ENCODE results near the gene HIPK2.

Gene HIPK2

GRCh38 chr7:139521439-139521838, 256.4 kb downstream of the HIPK2 start:
- H3K4me1 ChIP-seq (ENCODE audit: insufficient read depth, low read length) = no peaks in the 10 kb centered on the region
- H3K27ac ChIP-seq (ENCODE audit: low read length) = no peak overlapping the region

DNA sequence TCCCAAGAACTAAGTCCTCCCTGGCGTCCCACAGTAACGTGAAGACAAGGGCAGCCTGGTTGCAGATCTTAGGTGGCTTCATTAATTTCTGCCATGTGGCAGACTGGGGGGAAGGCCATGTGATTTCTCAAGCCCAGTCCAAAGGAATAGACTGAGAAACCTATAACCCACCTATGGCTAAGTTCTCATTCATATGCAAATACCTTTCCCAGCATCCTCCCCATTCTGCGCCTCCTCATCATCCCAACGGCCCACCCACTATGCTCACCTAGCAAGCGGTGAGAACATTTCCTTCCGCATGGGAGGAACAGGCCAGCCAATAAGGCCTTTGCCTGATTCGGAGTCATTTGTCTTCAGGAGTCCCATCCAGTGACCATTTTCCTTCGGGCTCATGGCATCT, 262.5 kb downstream of the HIPK2 start:
- no peaks in the 10 kb centered on the region for H3K27me3 ChIP-seq (ENCODE audit: insufficient read depth, low read length, poor library complexity)

More at GRCh38 chr7:139521439-139521838, 256.4 kb downstream of the HIPK2 start:
- H3K79me2 ChIP-seq (ENCODE audit: insufficient read depth, low read length) = no peaks in the 10 kb centered on the region
- H3K4me3 ChIP-seq (ENCODE audit: low read depth in 1 of 2, low read length in 2 of 2) = no peak overlapping the region
- no peaks in the 10 kb centered on the region for H3K36me3 ChIP-seq (ENCODE audit: insufficient read depth, low read length)
- no peaks in the 10 kb centered on the region for H4K20me1 ChIP-seq (ENCODE audit: insufficient read depth, low read length)
- H3K9me3 ChIP-seq (ENCODE audit: insufficient read depth, low read length, severe bottlenecking) = no peaks in the 10 kb centered on the region
- H2AFZ ChIP-seq (ENCODE audit: low read depth, low read length) = no peak overlapping the region
- TF ChIP-seq, protein P1, sequence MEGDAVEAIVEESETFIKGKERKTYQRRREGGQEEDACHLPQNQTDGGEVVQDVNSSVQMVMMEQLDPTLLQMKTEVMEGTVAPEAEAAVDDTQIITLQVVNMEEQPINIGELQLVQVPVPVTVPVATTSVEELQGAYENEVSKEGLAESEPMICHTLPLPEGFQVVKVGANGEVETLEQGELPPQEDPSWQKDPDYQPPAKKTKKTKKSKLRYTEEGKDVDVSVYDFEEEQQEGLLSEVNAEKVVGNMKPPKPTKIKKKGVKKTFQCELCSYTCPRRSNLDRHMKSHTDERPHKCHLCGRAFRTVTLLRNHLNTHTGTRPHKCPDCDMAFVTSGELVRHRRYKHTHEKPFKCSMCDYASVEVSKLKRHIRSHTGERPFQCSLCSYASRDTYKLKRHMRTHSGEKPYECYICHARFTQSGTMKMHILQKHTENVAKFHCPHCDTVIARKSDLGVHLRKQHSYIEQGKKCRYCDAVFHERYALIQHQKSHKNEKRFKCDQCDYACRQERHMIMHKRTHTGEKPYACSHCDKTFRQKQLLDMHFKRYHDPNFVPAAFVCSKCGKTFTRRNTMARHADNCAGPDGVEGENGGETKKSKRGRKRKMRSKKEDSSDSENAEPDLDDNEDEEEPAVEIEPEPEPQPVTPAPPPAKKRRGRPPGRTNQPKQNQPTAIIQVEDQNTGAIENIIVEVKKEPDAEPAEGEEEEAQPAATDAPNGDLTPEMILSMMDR (IDR thresholded peaks at IDR 0.05; ENCODE audit: borderline replicate concordance, extremely low read depth, low read length, poor library complexity, severe bottlenecking) = no peak
- TF ChIP-seq EZH2 (IDR thresholded peaks at IDR 0.05; ENCODE audit: borderline replicate concordance, low read depth, low read length, severe bottlenecking) = no peak
- no peak overlapping the region for H3K4me2 ChIP-seq (ENCODE audit: insufficient read depth, low read length)
- ATAC-seq (ENCODE audit: insufficient read depth, low read depth) (no peak), DNase-seq (no peak)
- H3K27me3 ChIP-seq (ENCODE audit: insufficient read depth, low read length, poor library complexity) = peaks cover 5% of the 10 kb centered on the region
- no peak overlapping the region for H3K9ac ChIP-seq (ENCODE audit: low read depth, low read length)

More for the DNA sequence above, 262.5 kb downstream of the HIPK2 start:
- no peaks in the 10 kb centered on the region for H3K4me1 ChIP-seq (ENCODE audit: insufficient read depth, low read length)
- TF ChIP-seq EZH2 (IDR thresholded peaks at IDR 0.05; ENCODE audit: borderline replicate concordance, low read depth, low read length, severe bottlenecking) = no peak
- TF ChIP-seq, protein P1 (IDR thresholded peaks at IDR 0.05; ENCODE audit: borderline replicate concordance, extremely low read depth, low read length, poor library complexity, severe bottlenecking) = no peak
- H3K79me2 ChIP-seq (ENCODE audit: insufficient read depth, low read length) = no peaks in the 10 kb centered on the region
- H4K20me1 ChIP-seq (ENCODE audit: insufficient read depth, low read length) = no peaks in the 10 kb centered on the region
- no peak overlapping the region for H3K27ac ChIP-seq (ENCODE audit: low read length)
- no peak overlapping the region for H3K9ac ChIP-seq (ENCODE audit: low read depth, low read length)
- ATAC-seq (ENCODE audit: insufficient read depth, low read depth) (no peak), DNase-seq (no peak)
- no peak overlapping the region for H2AFZ ChIP-seq (ENCODE audit: low read depth, low read length)
- no peak overlapping the region for H3K4me3 ChIP-seq (ENCODE audit: low read depth in 1 of 2, low read length in 2 of 2)
- no peaks in the 10 kb centered on the region for H3K36me3 ChIP-seq (ENCODE audit: insufficient read depth, low read length)
- no peaks in the 10 kb centered on the region for H3K9me3 ChIP-seq (ENCODE audit: insufficient read depth, low read length, severe bottlenecking)
- H3K4me2 ChIP-seq (ENCODE audit: insufficient read depth, low read length) = no peak overlapping the region

Data from DND-41 (cell line).